HepG2 (cell line): ENCODE data around the gene EPSTI1. TPM values are rescaled to one million over a fixed set of nuclear protein-coding genes. Genes with fewer than 3 reads are reported as not detected.

Experiments
- ATAC-seq: fragments of 200-7000 bp; cut with Tn5 transposase; 3 replicates; pipeline ENCODE4 v1.9.1; 2020; ENCODE audit warnings: mild to moderate bottlenecking, moderate library complexity
- BruUV-seq: library from RNA; stranded (reverse); fragments of 400-500 nt; replicated peaks from 2 replicates; lab custom pipeline; 2021; lab: Mats Ljungman, UMichigan
- CTCF ChIA-PET: fragments of 300-600 bp; formaldehyde crosslinking; extraction: SDS; loops from one replicate; lab custom pipeline; 2021; ENCODE audit warnings: low total read pairs, inconsistent platforms, low intra/inter-chr PET ratio; lab: Yijun Ruan, JAX
- POLR2A ChIA-PET: fragments of 350-600 bp; sonication (Branson Sonifier 250); formaldehyde crosslinking; loops from one replicate; lab custom pipeline; 2020; ENCODE audit warnings: antibody characterized with exemption, inconsistent platforms; lab: Yijun Ruan, JAX
- DNase-seq: peaks from one replicate; pipeline ENCODE4 v3.0.0-alpha.2; 2015; ENCODE audit warnings: low spot score
- FAIRE-seq: peaks from 3 replicates; lab custom pipeline; 2011; peaks lifted over from hg19 to GRCh38; lab: Jason Lieb, UNC
- H2AFZ ChIP-seq: one replicate; pipeline ENCODE4 v1.6.1; 2011; ENCODE audit warnings: low read length, inconsistent platforms
- H3K27ac ChIP-seq: fragments of 300-600 bp; 3 replicates; pipeline ENCODE4 v1.8.0; 2011; ENCODE audit warnings: mixed run types, mild to moderate bottlenecking, mixed read lengths, low read length, inconsistent platforms; ENCODE audit not compliant: insufficient read depth; ENCODE audit errors: extremely low read length
- H3K27me3 ChIP-seq, 2 experiments: fragments of 200-600 bp in 1 of 2; 2 replicates in 1 of 2; 3 replicates in 1 of 2; pipeline versions ENCODE4 v1.6.0 to v1.8.0; 2011; ENCODE audit warnings: low read length in 2 of 2, mild to moderate bottlenecking in 2 of 2, moderate library complexity in 2 of 2, inconsistent platforms in 1 of 2; ENCODE audit not compliant: insufficient read depth in 2 of 2, control insufficient read depth in 1 of 2
- H3K36me3 ChIP-seq, 2 experiments: fragments of 200-600 bp in 1 of 2; replicated peaks in 1 of 2; 2 replicates in 1 of 2; 3 replicates in 1 of 2; pipeline versions ENCODE4 v1.5.1 to v1.8.0; 2011; ENCODE audit warnings: low read length in 2 of 2, inconsistent platforms in 1 of 2; ENCODE audit not compliant: insufficient read depth in 2 of 2, control insufficient read depth in 1 of 2
- H3K4me1 ChIP-seq: 2 replicates; pipeline ENCODE4 v1.5.1; 2012; ENCODE audit warnings: low read length, inconsistent platforms; ENCODE audit not compliant: insufficient read depth
- H3K4me2 ChIP-seq: 2 replicates; pipeline ENCODE4 v1.6.0; 2011; ENCODE audit warnings: low read depth, low read length, inconsistent platforms
- H3K4me3 ChIP-seq, 3 experiments: fragments of 200-600 bp in 1 of 3; sonication (generic), shearing (Covaris generic) in 1 of 3; replicated peaks in 1 of 3; 2 replicates each; pipeline ENCODE4 v1.5.1; 2011 to 2016; ENCODE audit warnings: low read length in 3 of 3, inconsistent platforms in 2 of 3, low read depth in 2 of 3, mild to moderate bottlenecking in 2 of 3, control low read depth in 1 of 3, mixed read lengths in 1 of 3; ENCODE audit not compliant: insufficient read depth in 1 of 3
- H3K79me2 ChIP-seq: one replicate; pipeline ENCODE4 v1.6.1; 2011; ENCODE audit warnings: low read length, inconsistent platforms; ENCODE audit not compliant: insufficient read depth
- H3K9ac ChIP-seq: 2 replicates; pipeline ENCODE4 v1.6.0; 2011; ENCODE audit warnings: mild to moderate bottlenecking, low read depth, low read length, inconsistent platforms; ENCODE audit not compliant: insufficient read depth
- H3K9me3 ChIP-seq: 2 replicates; pipeline ENCODE4 v1.5.1; 2012; ENCODE audit warnings: mild to moderate bottlenecking, low read length
- H4K20me1 ChIP-seq: 2 replicates; pipeline ENCODE4 v1.6.0; 2011; ENCODE audit warnings: inconsistent platforms, mild to moderate bottlenecking, low read length, moderate library complexity; ENCODE audit not compliant: insufficient read depth
- AHDC1 ChIP-seq: sonication (generic); formaldehyde crosslinking; IDR thresholded peaks from 2 replicates; pipeline ENCODE4 v1.5.1; 2020; ENCODE audit warnings: mild to moderate bottlenecking, missing genetic modification reagents, borderline replicate concordance
- KAT8 ChIP-seq: IDR thresholded peaks from 2 replicates; pipeline ENCODE4 v1.6.1; 2016; ENCODE audit warnings: missing genetic modification reagents, missing compliant biosample characterization
- MTF1 ChIP-seq: sonication (generic); formaldehyde crosslinking; IDR thresholded peaks from 2 replicates; pipeline ENCODE4 v1.5.0; 2020; ENCODE audit warnings: missing genetic modification reagents
- SYNCRIP ChIP-seq: fragments of 200-400 bp; formaldehyde crosslinking; IDR thresholded peaks from 2 replicates; pipeline ENCODE4 v1.6.1; 2018; ENCODE audit warnings: mild to moderate bottlenecking, low read depth, low read length; ENCODE audit not compliant: insufficient read depth
- WGBS: methylation state at CpG from one replicate; pipeline ENCODE4 v1.1.6; 2017; ENCODE audit warnings: low lambda C conversion rate; 5-methylcytosine and 5-hydroxymethylcytosine counted together
- in situ Hi-C: cut with HindIII; loops from 2 replicates; pipeline ENCODE4 v1.10.0; 2017; ENCODE audit warnings: low pct_unique_long_range_greater_than_20kb; ENCODE audit not compliant: extremely low pct_ligation_motif_present
- intact Hi-C: fragments of 100-400 bp; cut with micrococcal nuclease; formaldehyde crosslinking; loops from one replicate; pipeline ENCODE4 v1.10.0; 2022; ENCODE audit not compliant: unreplicated experiment
- polyA plus RNA-seq, 8 experiments: library from polyadenylated mRNA; depleted of rRNA in 3 of 8; stranded (reverse) in 7 of 8; unstranded in 1 of 8; fragments of >200 nt; fragmentation: Illumina TruSeq in 4 of 8; extraction: Trizol in 4 of 8; gene quantifications; 2 replicates each; pipeline versions ENCODE4 v1.2.1 to v1.2.3, GENCODE V29; 2011 to 2016; ENCODE audit warnings: low read depth in 4 of 8, missing spikeins in 1 of 8, mixed read lengths in 1 of 8; ENCODE audit not compliant: insufficient read depth in 1 of 8
- total RNA-seq, 5 experiments: library from RNA; depleted of rRNA; stranded (reverse); fragments of >200 nt; fragmentation: Illumina TruSeq; extraction: Trizol; gene quantifications; 2 replicates each; pipeline ENCODE4 v1.2.3, GENCODE V29; 2016; ENCODE audit warnings: low read depth in 1 of 5

EPSTI1 gene
- total and polyA plus RNA-seq, 2 of the 13 experiments (the other 11 are each of a cell fraction or from before 2014, with no cell fraction given): 0.03 TPM; not detected in 1

- no peak for FAIRE-seq
- Histone ChIP-seq H2AFZ (no peak overlapping the region), H4K20me1 (no peaks in the 10 kb centered on the region), H3K4me3 (no peak overlapping the region), H3K9ac (no peak overlapping the region), H3K4me2 (no peak overlapping the region), H3K79me2 (no peaks in the 10 kb centered on the region), H3K27me3 (no peaks in the 10 kb centered on the region), H3K27ac (no peak overlapping the region), H3K9me3 (no peaks in the 10 kb centered on the region), H3K36me3 (no peaks in the 10 kb centered on the region), H3K4me1 (no peaks in the 10 kb centered on the region)
- intact Hi-C loops (no loop called here), in situ Hi-C loops (no loop called here)
- DNase-seq: no peak
- 0% methylated on average over 3 of the region's 3 CpGs for WGBS
- TF ChIP-seq KAT8 (no peak), MTF1 (no peak), AHDC1 (CRISPR knock-in tag) (no peak), SYNCRIP (no peak)
- no peak for ATAC-seq
- POLR2A ChIA-PET: no interaction called here
- CTCF ChIA-PET: no interaction called here
- BruUV-seq: no TSS peak
Observed at GRCh38 chr13:42847891-42848663, 144.0 kb downstream of the EPSTI1 start.
